ENCODE measurements around the gene CABLES2. TPM values are rescaled to one million over a fixed set of nuclear protein-coding genes. Genes with fewer than 3 reads are reported as not detected.

Gene CABLES2
- total and polyA plus RNA-seq, 2 donors (not counting 3 experiments of a cell fraction or from before 2014, with no cell fraction given) = 7.8 to 9.9 TPM

GRCh38 chr20:62406635-62407176 is 379 bp downstream of the CABLES2 start:
- Histone ChIP-seq H3K27ac (ENCODE audit: insufficient read depth, low read depth, low read length) (no peak overlapping the region), H2AFZ (ENCODE audit: low read depth, low read length) (no peak overlapping the region), H3K4me3 (replicated peaks in 1 of 3; ENCODE audit: insufficient read depth in 1 of 3, low read depth in 1 of 3, low read length in 3 of 3) (peak overlapping the region in 2 of 3 experiments; percentile 17 to 68), H3K4me2 (ENCODE audit: insufficient read depth, low read length) (peak overlapping the region; percentile 47), H3K4me1 (ENCODE audit: control insufficient read depth, extremely low read depth, insufficient read depth, low read length) (peaks cover 11% of the 10 kb centered on the region), H3K79me2 (ENCODE audit: control insufficient read depth, insufficient read depth, low read length) (peaks cover 7% of the 10 kb centered on the region), H3K9me1 (replicated peaks; ENCODE audit: control insufficient read depth, extremely low read depth, insufficient read depth, low read length) (no peaks in the 10 kb centered on the region), H3K27me3 (ENCODE audit: control insufficient read depth in 2 of 2, insufficient read depth in 2 of 2, low read length in 2 of 2) (no peaks in the 10 kb centered on the region), H4K20me1 (replicated peaks; ENCODE audit: control insufficient read depth, extremely low read depth, insufficient read depth, low read length) (no peaks in the 10 kb centered on the region), H3K36me3 (ENCODE audit: control insufficient read depth in 2 of 2, extremely low read depth in 1 of 2, insufficient read depth in 2 of 2, low read length in 2 of 2) (no peaks in the 10 kb centered on the region), H3K9ac (replicated peaks; ENCODE audit: extremely low read depth, insufficient read depth, low read length) (peak overlapping the region; percentile 58), H3K9me3 (replicated peaks; ENCODE audit: control insufficient read depth, insufficient read depth, low read length) (no peaks in the 10 kb centered on the region)
- DNase-seq (ENCODE audit: low read depth, low spot score) = no peak
- POLR2A ChIA-PET = no interaction called here
- TF ChIP-seq EZH2 (IDR thresholded peaks at IDR 0.05; ENCODE audit: borderline replicate concordance, low read depth, low read length, severe bottlenecking) (no peak), CTCF (IDR thresholded peaks at IDR 0.05; ENCODE audit: extremely low read depth in 1 of 2, insufficient read depth in 1 of 2, low read depth in 1 of 2, low read length in 2 of 2) (no peak), GATA2 (IDR thresholded peaks at IDR 0.05; ENCODE audit: insufficient read depth, insufficient read length, low read depth, low read length) (no peak), POLR2A (IDR thresholded peaks at IDR 0.05; ENCODE audit: low read depth, low read length) (no peak), FOS (IDR thresholded peaks at IDR 0.05; ENCODE audit: borderline replicate concordance, insufficient read depth, low read length) (no peak), MYC (IDR thresholded peaks at IDR 0.05; ENCODE audit: low read depth, low read length) (no peak), MAX (IDR thresholded peaks at IDR 0.05; ENCODE audit: insufficient read depth, insufficient read length) (no peak), POLR2AphosphoS5 (IDR thresholded peaks at IDR 0.05; ENCODE audit: insufficient read depth, low read depth, low read length) (no peak), JUN (IDR thresholded peaks at IDR 0.05; ENCODE audit: borderline replicate concordance, insufficient read depth, insufficient read length, low read depth) (no peak)
- BruUV-seq (replicated peaks) = no TSS peak
- no peak for FAIRE-seq
- intact Hi-C loops (cut with micrococcal nuclease) = loop anchor here (5.0 kb wide), 1 partner anchor 211 kb away; no protein-coding TSS in a partner anchor
- CTCF ChIA-PET = interaction anchor here (1.0 kb wide), 1 partner anchor 93 kb away, joined by 3 read pairs; no protein-coding TSS in a partner anchor
- dilution Hi-C loops (cut with MboI; ENCODE audit: extremely low pct_ligation_motif_present, low sequenced_read_pairs) = no loop called here
